Body of pancreas (tissue), 4 donors: ENCODE results near the gene CCDC83. TPM values are rescaled to one million over a fixed set of nuclear protein-coding genes. Genes with fewer than 3 reads are reported as not detected.

ENCODE experiments used
- ATAC-seq: fragments of 150-250 bp; one replicate; pipeline ENCODE4 v1.9.1; 2016
- DNase-seq, 4 donors: peaks; one replicate each; pipeline ENCODE4 v3.0.0-alpha.2; 2019
- H3K27ac ChIP-seq, 4 donors: fragments of 200-600 bp; sonication (generic); 1 replicate in 3 of 4; 2 replicates in 1 of 4; pipeline versions ENCODE4 v1.5.1 to v1.6.1; 2016 to 2019; ENCODE audit warnings: mild to moderate bottlenecking in 1 of 4, mixed read lengths in 1 of 4, moderate library complexity in 1 of 4
- H3K27me3 ChIP-seq, 2 donors: fragments of 200-600 bp; sonication (generic); one replicate each; pipeline ENCODE4 v1.6.0; 2016; ENCODE audit warnings: mild to moderate bottlenecking in 1 of 2
- H3K36me3 ChIP-seq, 2 donors: fragments of 200-600 bp; sonication (generic); replicated peaks in 1 of 2; 2 replicates each; pipeline ENCODE4 v1.5.1; 2016; ENCODE audit warnings: low read depth in 2 of 2; ENCODE audit not compliant: insufficient read depth in 1 of 2
- H3K4me1 ChIP-seq: fragments of 200-600 bp; sonication (generic); one replicate; pipeline ENCODE4 v1.6.0; 2016
- H3K4me3 ChIP-seq, 2 donors: fragments of 200-600 bp; sonication (generic); 1 replicate in 1 of 2; 2 replicates in 1 of 2; pipeline ENCODE4 v1.5.1; 2016 to 2019
- H3K9me3 ChIP-seq, 3 donors: fragments of 200-600 bp; sonication (generic); 1 replicate in 2 of 3; 2 replicates in 1 of 3; pipeline ENCODE4 v1.5.1; 2016
- CTCF ChIP-seq, 7 experiments: fragments of 450-650 bp in 4 of 7; fragments of 200-600 bp in 3 of 7; sonication (generic) in 3 of 7; IDR thresholded peaks; one replicate each; pipeline ENCODE4 v1.5.1; 2016 to 2019; ENCODE audit warnings: antibody characterized with exemption in 7 of 7
- POLR2A ChIP-seq, 3 donors: fragments of 450-650 bp; IDR thresholded peaks; one replicate each; pipeline ENCODE4 v1.6.1; 2016; ENCODE audit warnings: antibody characterized with exemption in 3 of 3, mild to moderate bottlenecking in 2 of 3
- WGBS, 2 donors: methylation state at CpG; one replicate each; pipeline ENCODE4 v1.1.5; 2017; 5-methylcytosine and 5-hydroxymethylcytosine counted together
- intact Hi-C: fragments of 100-400 bp; cut with DNase I; formaldehyde crosslinking; loops from one replicate; pipeline ENCODE4 v1.15.1; 2023
- total RNA-seq, 2 donors: library from RNA; depleted of rRNA; stranded (reverse); fragments of >200 nt; gene quantifications; one replicate each; pipeline ENCODE4 v1.1.0, GENCODE V29; 2016

The CCDC83 gene
- total RNA-seq, 2 donors from 2014 or later: not detected

GRCh38 chr11:85809863-85810262 lies 45.3 kb upstream of the CCDC83 start:
- Histone ChIP-seq H3K27ac (no peak overlapping the region), H3K27me3 (no peaks in the 10 kb centered on the region), H3K4me1 (peaks cover 16% of the 10 kb centered on the region), H3K4me3 (no peak overlapping the region), H3K36me3 (no peaks in the 10 kb centered on the region), H3K9me3 (no peaks in the 10 kb centered on the region)
- no peak for DNase-seq
- TF ChIP-seq POLR2A (IDR thresholded peaks at IDR 0.05) (no peak), CTCF (IDR thresholded peaks at IDR 0.05) (no peak)
- intact Hi-C loops: no loop called here
- WGBS, 2 donors: 35 to 42% methylated on average over 4 of the region's 4 CpGs
- ATAC-seq: no peak

- TF ChIP-seq CTCF (IDR thresholded peaks at IDR 0.05) (no peak), POLR2A (IDR thresholded peaks at IDR 0.05) (no peak)
- Histone ChIP-seq H3K36me3 (no peaks in the 10 kb centered on the region), H3K9me3 (no peaks in the 10 kb centered on the region), H3K4me3 (peak overlapping the region; percentile 10 to 30), H3K4me1 (peaks cover 16% of the 10 kb centered on the region), H3K27me3 (no peaks in the 10 kb centered on the region), H3K27ac (no peak overlapping the region)
- WGBS, 2 donors: 6 to 36% methylated on average over 3 to 10 of the region's 10 CpGs
- ATAC-seq (no peak), DNase-seq (peak in 1 of 4 donors; percentile 10)
- intact Hi-C loops: no loop called here
Measured at GRCh38 chr11:85810521-85810870, 44.7 kb upstream of the CCDC83 start.

- 1 to 3% methylated on average over 17 to 71 of the region's 72 CpGs for WGBS, 2 donors
- peak within 1 kb of the TSS; percentile 10 to 30 for H3K4me3 ChIP-seq
- DNase-seq (peak; percentile 73 to 81 (median 74)), ATAC-seq (peak; percentile 98)
- TF ChIP-seq POLR2A (IDR thresholded peaks at IDR 0.05): peak; percentile 31 to 65 (median 54)
- TF ChIP-seq CTCF (IDR thresholded peaks at IDR 0.05): no peak
- H3K27me3 ChIP-seq: no peaks in the 10 kb centered on the region
- peaks cover 16% of the 10 kb centered on the region for H3K4me1 ChIP-seq
- intact Hi-C loops: no loop called here
- H3K27ac ChIP-seq: no peak within 1 kb of the TSS
- no peaks in the 10 kb centered on the region for H3K36me3 ChIP-seq
- H3K9me3 ChIP-seq: no peaks in the 10 kb centered on the region
Measured at GRCh38 chr11:85810871-85811611, 44.1 kb upstream of the CCDC83 start, which contains the start of gene SYTL2. TSS of gene SYTL2 (minus strand) at chr11:85811141. CDS start at chr11:85757725, 53,416 bp downstream.

- ATAC-seq: no peak
- Histone ChIP-seq H3K4me3 (no peak overlapping the region), H3K4me1 (peaks cover 16% of the 10 kb centered on the region), H3K27ac (no peak overlapping the region), H3K27me3 (no peaks in the 10 kb centered on the region), H3K36me3 (no peaks in the 10 kb centered on the region), H3K9me3 (no peaks in the 10 kb centered on the region)
- TF ChIP-seq POLR2A (IDR thresholded peaks at IDR 0.05): no peak
- no peak for TF ChIP-seq CTCF (IDR thresholded peaks at IDR 0.05)
- intact Hi-C loops: no loop called here
- 72 to 76% methylated on average over 13 of the region's 13 CpGs for WGBS, 2 donors
- no peak for DNase-seq
Measured at GRCh38 chr11:85811624-85812023, 43.6 kb upstream of the CCDC83 start.

GRCh38 chr11:85813721-85814120 lies 41.5 kb upstream of the CCDC83 start:
- Histone ChIP-seq H3K36me3 (no peaks in the 10 kb centered on the region), H3K9me3 (no peaks in the 10 kb centered on the region), H3K4me3 (no peak overlapping the region), H3K27ac (no peak overlapping the region), H3K27me3 (no peaks in the 10 kb centered on the region), H3K4me1 (peaks cover 16% of the 10 kb centered on the region)
- intact Hi-C loops: no loop called here
- no peak for TF ChIP-seq CTCF (IDR thresholded peaks at IDR 0.05)
- TF ChIP-seq POLR2A (IDR thresholded peaks at IDR 0.05): no peak
- ATAC-seq (no peak), DNase-seq (no peak)
- WGBS, 2 donors: 93 to 95% methylated on average over 9 of the region's 9 CpGs
